T-helper 2 cell treated with Interferon-gamma antibody and Interleukin-4, amounts not matched to agents 100 ng/mL and 5 ng/mL, for 36 hours (primary cell): ENCODE measurements around the gene ZER1. TPM values are rescaled to one million over a fixed set of nuclear protein-coding genes. Genes with fewer than 3 reads are reported as not detected.
"Not testable (repeated sequence)": the region's sequence is repeated elsewhere in the genome, so short reads cannot be mapped to it uniquely, and the experiment has no call there.

Experiments used
- intact Hi-C: fragments of 100-400 bp; cut with micrococcal nuclease; formaldehyde crosslinking; loops from one replicate; pipeline ENCODE4 v1.15.1; 2023
- total RNA-seq: library from RNA; stranded (reverse); gene quantifications from 2 replicates; pipeline ENCODE4 v1.2.3, GENCODE V29; 2022

The ZER1 gene
- total RNA-seq, 1 donor from 2014 or later: 16.3 TPM

DNA sequence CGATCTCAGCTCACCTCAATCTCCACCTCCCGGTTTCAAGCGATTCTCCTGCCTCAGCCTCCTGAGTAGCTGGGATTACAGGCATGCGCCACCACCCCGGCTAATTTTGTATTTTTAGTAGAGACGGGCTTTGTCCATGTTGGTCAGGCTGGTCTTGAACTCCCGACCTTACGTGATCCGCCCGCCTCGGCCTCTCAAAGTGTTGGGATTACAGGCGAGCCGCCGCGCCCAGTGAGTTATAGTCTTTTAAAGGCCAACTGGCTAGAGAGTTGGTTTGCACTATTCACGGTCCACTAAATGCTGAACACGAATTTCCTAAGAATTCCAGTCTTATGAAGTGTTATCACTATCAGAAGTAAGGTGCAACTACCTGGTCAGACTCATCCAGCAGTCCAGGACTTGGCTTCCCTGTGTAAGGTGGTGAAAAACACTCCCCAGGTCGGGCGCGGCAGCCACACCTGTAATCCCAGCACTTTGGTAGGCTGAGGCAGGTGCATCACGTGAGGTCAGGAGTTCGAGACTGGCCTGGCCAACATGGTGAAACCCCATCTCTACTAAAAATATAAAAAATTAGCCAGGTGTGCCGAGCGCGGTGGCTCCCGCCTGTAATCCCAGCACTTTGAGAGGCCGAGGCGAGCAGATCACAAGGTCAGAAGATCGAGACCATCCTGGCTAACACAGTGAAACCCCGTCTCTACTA is 72.5 kb downstream of the ZER1 start:
- intact Hi-C loops: not testable (repeated sequence)

DNA sequence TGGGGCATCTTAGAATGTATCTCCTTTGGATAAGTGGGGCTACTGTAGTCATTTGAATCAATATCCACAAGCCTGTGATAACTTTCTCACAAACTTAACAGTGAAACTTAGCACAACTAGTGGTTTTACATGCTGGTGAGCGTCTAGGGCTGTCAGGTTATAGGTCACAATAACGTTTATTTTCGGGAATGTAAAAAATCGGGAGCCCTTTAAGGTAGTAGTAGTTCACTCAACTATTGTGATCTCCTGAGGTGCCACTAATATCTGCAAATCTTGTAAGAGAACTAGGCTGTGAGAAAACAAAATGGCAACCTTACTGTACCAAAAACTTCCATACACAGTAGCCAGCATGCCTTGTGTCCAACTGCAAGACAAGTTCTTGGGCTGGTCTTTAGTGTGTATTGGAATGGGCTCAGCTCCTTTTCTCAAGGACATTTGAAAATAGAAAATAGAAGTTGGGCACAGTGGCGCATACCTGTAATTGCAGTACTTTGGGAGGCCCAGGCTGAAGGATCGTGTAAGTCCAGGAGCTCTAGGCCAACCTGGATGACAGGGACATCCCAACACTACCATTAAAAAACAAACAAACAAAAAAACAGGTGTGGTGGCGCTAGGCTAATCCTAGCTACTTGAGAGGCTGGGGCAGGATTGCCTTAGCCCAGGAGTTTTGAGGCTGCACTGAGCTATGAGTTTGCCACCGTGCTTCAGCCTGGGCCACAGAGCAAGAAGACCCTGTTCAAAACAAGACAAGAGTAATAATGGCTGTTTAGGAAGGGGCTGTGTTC is 74.6 kb downstream of the ZER1 start:
- intact Hi-C loops: no loop called here

DNA sequence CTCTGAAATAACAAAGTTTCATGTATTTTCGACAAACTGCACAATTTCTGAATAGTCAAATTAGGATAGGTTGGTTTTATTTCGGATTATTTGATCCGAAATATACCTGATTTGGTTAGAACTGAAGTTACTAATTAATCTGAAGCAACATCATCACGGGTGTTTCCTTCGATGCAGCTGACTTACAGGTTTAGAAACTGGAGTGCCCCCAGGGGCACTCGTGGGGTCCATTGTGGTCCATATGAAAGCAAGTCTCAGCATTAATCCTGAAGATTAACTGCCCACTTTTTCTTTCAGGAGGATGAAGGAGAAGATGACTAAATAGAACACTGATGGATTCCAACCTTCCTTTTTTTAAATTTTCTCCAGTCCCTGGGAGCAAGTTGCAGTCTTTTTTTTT is 77.4 kb downstream of the ZER1 start:
- intact Hi-C loops: no loop called here

DNA sequence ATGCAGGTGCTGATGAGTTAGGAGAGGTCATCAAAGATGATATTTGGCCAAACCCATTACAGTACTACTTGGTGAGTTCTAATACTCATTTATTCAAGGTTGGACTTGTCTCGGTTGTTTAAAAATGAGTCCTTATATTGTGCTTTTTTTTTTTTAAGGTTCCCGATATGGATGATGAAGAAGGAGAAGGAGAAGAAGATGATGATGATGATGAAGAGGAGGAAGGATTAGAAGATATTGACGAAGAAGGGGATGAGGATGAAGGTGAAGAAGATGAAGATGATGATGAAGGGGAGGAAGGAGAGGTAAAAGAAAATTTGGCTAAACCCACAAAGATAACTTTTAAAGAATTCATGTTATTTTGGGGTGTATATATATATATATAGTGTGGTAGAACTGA is 78.0 kb downstream of the ZER1 start:
- intact Hi-C loops: not testable (repeated sequence)

DNA sequence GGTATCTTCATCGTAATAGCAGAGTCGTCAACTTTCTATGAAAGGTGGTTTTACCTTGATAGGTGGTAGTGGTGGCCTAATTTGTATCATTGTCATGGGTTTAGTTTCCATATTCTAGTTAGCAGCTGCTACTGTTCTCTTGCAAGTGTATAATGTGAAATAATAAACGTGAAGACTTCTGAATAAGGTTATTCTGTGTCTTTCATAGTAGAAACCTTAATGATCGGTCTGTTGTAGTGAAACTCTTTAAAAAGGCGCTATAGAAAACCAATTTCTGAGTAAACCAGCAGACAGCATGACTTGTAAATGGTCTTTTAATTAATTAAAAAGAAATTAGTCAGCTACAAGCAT is 81.1 kb downstream of the ZER1 start:
- intact Hi-C loops: loop anchor here (1.0 kb wide), 1 partner anchor 12 kb away; the partner anchor contains the start of gene PKN3

DNA sequence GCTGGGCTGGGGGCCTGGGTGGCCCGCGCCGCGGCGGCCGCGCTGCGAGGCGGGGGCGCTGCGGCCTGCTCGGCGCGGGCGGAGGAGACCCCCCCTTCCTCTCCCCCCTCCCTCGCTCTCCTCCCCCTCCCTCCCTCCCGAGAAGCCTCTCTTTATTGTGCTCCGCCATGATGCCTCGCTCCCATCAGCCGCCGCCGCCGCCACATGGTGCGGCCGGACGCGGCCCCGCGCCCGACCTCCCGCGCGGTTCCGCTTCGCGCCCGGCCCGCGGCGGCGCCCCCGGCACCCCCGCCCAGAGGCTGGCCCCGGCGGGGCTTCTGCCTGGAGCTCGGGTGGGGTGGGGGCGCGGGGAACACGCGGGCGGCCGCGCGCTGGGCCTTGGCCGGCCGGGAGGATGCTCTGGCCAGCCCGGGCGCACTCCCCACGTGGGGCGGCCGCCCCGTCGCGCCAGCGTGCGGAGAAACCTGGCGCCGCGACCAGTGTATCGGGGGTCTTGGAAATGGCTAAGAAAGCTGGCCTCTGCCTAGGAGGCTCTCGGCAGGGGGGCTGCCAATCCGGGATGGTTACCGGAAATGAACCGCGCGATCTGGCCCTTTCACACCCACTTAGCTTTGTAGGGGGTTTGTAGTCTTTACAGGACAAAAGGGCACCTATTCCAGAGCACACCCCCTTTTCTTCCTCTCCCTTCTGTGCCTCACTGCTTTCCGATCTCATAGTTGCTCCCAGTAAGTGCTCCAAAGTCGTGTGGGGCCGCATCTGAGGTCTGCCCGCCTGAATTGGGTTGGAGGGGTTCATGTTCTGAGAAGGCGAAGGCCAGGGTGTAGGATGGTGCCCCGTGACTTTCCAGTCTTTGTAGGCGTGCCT is 81.7 kb downstream of the ZER1 start:
- intact Hi-C loops: loop anchor here (1.0 to 10.0 kb wide), 6 partner anchors 12 to 1965 kb away; partner anchors contain the start of genes DYNC2I2, KYAT1, ODF2 and PKN3

DNA sequence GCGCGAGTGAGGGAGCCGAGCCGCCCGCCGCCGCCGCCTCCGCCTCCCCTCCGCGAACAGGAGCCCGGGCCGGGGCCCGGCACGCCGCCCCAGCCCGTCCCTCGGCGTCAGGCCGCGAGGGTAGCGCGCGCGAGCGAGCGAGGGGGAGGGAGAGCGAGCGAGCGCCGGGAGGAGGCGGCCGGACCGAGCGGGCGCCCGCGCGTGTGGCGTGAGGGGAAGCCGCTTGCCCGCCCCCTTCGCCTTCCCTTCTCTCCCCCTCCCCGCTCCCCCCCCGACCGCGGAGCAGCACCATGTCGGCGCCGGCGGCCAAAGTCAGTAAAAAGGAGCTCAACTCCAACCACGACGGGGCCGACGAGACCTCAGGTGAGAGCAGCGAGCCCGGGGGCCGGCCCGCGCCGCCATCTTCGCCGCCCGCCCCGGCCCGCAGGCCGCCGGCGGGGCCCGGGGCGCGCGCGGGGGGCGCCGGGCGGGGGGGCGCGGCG is 82.4 kb downstream of the ZER1 start:
- intact Hi-C loops: loop anchor here (1.0 to 10.0 kb wide), 5 partner anchors 33 to 1965 kb away; partner anchors contain the start of genes DYNC2I2, KYAT1, ODF2 and SPTAN1

DNA sequence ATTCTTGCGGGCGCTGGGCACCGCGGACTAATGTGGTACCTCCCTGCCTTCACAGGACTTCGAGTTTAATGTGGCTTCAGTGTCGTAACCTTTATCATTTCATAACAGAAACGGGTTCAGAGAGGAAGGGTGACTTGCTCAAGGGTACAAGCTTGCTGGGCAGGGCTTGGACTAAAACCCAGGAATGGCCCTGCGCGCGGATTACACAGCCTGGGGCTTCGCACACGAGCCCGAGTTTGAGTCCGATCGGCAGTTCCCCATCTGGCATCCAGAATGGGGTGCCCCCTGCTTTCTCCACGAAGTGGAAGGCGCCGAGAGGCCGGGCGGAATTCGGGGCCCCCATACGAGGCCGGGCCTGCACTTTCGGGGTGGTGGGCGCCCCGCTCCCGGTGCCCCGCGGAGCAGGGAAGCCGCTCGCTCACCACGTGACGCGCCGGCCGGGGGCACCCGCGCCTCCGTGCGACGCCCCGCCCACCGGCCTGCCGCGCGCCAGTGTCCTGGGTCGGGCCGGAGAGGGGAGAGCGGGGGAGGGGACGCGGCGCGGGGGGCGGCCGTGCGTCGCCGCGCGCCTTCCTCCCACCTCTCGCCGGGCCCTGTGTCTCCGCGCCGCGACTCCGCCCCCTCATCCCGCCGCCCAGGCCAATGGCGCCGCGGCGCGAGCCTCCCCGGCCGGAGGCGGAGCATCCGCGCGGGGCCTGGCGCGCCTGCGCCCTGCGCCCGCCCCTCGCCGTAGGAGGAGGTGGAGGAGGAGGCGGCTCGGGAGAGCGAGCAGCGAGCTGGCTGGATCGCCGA is 83.0 kb downstream of the ZER1 start, which contains the start of gene SET:
Gene SET, plus strand, starts transcription at position 722 of the 792 bp plus-strand sequence. CDS start 361 bp downstream, outside the sequence.
- intact Hi-C loops: loop anchor here (1.0 to 10.0 kb wide), 6 partner anchors 32 to 1964 kb away; partner anchors contain the start of genes DYNC2I2, KYAT1, ODF2 and SPTAN1

DNA sequence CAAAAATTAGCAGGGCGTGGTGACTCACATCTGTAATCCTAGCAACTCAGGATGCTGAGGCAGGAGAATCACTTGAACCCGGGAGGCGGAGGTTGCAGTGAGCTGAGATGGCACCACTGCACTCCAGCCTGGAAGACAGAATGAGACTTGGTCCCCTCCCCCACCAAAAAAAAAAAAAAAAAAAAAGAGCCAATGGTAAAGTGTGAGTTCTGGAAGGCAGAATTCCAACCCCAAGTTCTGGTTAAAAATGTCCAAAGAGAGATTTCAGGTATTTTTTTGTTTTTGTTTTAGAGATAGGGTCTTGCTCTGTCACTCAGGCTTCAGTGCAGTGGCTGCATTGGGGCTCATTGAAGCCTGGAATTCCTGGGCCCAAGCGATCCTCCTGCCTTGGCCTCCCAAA is 84.3 kb downstream of the ZER1 start:
- intact Hi-C loops: loop anchor here (5.0 to 10.0 kb wide), 2 partner anchors 230 to 1963 kb away; partner anchors contain the start of gene ODF2

DNA sequence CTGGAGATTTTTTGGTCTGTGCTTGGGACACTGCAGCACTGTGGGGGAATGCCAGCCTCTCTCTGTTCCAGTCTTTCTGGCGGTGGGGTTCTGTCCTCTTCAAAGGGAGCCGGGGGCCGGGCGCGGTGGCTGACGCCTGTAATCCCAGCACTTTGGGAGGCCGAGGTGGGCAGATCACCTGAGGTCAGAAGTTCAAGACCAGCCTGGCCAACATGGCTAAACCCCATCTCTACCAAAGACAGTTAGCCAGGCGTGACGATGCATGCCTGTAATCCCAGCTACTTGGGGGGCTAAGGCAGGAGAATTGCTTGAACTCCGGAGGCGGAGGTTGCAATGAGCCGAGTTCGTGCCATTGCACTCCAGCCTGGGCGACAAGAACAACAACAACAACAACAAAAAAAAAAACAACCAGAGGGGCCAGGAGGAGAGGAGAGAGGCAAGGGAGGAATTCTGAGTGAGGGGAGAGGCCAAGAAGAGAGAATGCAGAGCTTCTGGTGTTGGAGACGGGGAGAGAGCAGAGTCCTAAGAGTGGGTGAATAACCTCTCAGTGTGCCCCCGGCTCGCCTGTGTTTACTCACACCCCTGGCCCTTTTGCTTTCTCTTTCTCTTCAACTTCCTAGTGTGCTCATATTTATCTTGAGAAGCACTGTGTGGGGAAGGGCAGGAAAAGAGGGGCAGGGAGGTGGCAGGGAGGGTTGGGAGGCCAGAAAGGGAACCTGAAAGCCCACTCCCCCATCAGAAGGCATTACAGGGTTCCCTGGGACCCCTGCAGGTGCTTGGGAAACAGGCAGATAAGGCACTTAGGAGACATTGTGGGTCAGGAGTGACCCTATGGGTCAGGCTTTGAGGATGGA is 85.9 kb downstream of the ZER1 start:
- intact Hi-C loops: loop anchor here (5.0 to 10.0 kb wide), 2 partner anchors 229 to 1961 kb away; partner anchors contain the start of gene ODF2

DNA sequence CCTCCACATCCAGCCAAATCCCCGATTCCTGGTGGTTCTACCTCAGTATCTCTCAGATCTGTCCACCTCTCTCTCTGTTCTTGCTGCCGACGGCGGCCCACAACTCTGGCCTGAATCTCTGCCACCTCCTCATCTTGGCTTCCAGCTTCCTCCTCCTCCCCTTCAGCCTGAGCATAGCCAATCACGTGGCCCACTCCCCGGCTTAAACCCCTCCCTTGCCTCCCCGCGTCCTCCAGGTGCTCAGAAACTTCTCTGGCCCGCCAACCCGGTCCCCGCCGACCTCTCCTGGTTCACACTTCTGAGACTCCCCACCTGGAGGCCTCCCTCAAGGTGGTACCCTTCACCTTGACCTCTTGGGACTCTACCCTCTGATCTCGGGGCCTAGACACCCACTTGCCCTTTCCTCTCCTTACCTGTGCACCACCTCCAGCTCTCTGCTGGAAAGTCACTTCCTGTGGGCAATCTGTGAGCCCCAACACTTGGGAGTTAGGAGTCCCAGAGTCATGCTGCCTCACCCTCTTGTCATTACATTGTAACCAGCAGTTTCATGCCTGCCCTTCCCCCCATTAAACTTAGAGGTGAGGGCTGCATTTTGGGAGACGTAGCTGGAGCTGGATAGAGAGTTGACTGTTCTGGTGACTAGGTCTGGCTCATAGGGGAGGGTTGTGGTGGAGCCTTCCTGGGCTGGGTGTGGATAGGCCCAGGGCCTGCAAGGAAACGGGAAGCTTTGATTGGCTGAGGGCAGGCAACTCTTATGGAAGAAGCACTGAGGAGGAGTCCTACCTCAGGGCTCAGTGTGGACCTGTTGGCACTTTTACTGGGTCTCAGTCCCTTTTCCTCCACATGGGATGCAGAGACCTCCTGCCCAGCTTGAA is 87.2 kb downstream of the ZER1 start:
- intact Hi-C loops: loop anchor here (1.0 to 10.0 kb wide), 3 partner anchors 40 to 1960 kb away; partner anchors contain the start of genes ODF2 and ZDHHC12

DNA sequence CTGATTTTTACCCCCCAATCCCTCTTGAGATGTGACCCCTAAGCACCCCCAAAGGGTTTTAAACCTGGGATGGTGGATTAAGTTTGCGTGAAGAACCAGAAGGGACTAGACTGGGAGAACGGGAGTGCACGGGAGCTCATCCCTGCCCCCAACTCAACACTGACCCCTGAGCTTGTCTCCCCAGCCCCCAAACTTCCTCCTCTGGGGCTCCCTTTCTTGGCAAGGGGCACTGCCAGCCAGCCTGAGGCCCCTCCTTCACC is 87.7 kb downstream of the ZER1 start:
- intact Hi-C loops: loop anchor here (1.0 to 10.0 kb wide), 2 partner anchors 40 to 1959 kb away; partner anchors contain the start of gene ZDHHC12

DNA sequence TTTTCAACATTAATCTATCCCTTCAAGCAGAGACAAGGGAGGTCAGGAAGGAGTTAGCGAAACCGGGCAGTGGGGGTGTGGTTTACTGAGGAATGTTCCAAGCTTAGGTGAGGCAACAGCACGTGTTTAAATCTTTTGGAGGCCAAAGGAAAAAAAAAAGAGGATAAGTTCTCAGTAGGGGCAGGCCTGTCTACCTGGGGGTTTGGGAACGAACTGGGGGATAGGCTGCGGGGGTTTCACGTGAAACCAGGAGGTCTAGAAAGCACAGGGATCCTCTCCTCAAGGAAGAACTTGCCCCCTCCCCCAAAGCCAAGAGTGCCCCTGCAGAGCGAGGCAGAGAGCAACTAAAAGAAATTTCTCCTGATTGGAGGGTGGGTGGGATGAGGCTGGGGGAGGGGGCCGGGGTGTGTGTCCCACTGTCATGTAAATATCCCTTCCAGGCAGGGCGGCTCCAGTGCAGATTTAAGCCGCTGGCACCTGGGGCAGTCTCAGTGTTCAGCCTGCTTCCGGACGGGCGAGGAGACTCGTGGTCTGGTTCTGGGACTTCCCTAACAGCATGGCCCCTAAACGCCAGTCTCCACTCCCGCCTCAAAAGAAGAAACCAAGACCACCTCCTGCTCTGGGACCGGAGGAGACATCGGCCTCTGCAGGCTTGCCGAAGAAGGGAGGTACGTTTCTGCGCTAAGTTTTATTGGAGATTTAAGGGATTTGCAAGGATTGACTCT is 88.2 kb downstream of the ZER1 start:
- intact Hi-C loops: loop anchor here (1.0 to 10.0 kb wide), 2 partner anchors 41 to 1959 kb away; partner anchors contain the start of gene ZDHHC12
